ENCODE data around the gene PIGS. TPM values are rescaled to one million over a fixed set of nuclear protein-coding genes. Genes with fewer than 3 reads are reported as not detected.
A peak's percentile ranks its signal among the peaks of the same experiment; 100 is the strongest.

PIGS gene
- total and polyA plus RNA-seq, 9 of the 15 experiments (the other 6 are each of a cell fraction or from before 2014, with no cell fraction given) = 47.5 to 138 (median 57.6) TPM

DNA sequence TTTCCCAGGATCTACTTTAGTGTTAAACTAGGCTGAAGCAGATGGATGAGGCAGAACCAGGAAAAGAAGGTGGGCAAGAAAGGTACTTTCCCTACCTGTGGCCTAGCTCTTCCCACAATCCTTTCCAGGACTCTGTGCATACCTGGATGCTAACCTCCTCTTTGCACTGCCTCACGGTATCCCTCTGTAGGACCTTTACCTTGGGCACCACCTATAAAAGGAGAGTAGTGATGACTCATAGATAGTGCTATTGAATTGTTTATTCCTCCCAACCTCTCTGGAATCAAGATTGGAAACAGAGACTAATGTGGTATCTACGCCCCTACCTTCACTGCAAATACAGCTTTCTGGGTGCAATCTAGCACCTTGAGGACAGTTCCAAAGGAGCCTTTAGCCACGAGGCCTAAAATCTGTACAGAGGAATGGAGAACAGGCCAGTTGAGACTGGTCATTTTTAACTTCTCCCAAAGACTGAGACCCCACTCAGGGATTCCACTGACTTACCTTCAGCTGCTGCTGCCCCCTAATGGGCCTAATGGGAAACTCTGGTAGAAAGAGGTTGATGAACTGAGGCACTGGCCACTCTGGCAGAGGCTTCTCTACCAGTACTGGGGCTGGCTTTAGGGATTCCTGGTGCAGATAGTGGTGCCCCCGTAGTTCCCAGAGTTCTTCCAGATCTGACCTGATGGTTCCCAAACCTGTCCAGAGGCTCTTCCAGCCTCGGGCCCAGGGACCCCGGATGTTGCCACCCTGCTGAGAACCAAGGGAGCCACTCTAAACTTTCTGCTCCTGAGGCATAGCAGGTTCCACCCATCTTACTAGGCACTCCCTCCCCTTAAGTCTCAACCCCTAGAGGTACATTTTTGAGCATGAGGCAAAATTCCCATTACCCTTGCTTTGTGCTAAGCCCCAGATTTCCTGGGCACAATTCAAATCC lies 41.9 kb upstream of the PIGS start (continued):
- TF ChIP-seq, protein P1, sequence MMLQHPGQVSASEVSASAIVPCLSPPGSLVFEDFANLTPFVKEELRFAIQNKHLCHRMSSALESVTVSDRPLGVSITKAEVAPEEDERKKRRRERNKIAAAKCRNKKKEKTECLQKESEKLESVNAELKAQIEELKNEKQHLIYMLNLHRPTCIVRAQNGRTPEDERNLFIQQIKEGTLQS (IDR thresholded peaks at IDR 0.05) = peak; percentile 45
- TF ChIP-seq, protein P1 (CRISPR knock-in tag; conservative IDR thresholded peaks at IDR 0.05) = no peak
- no peak for TF ChIP-seq ZNF766 (CRISPR knock-in tag; conservative IDR thresholded peaks at IDR 0.05)
- TF ChIP-seq CC2D1A (IDR thresholded peaks at IDR 0.05) = no peak
- TF ChIP-seq, protein P2, sequence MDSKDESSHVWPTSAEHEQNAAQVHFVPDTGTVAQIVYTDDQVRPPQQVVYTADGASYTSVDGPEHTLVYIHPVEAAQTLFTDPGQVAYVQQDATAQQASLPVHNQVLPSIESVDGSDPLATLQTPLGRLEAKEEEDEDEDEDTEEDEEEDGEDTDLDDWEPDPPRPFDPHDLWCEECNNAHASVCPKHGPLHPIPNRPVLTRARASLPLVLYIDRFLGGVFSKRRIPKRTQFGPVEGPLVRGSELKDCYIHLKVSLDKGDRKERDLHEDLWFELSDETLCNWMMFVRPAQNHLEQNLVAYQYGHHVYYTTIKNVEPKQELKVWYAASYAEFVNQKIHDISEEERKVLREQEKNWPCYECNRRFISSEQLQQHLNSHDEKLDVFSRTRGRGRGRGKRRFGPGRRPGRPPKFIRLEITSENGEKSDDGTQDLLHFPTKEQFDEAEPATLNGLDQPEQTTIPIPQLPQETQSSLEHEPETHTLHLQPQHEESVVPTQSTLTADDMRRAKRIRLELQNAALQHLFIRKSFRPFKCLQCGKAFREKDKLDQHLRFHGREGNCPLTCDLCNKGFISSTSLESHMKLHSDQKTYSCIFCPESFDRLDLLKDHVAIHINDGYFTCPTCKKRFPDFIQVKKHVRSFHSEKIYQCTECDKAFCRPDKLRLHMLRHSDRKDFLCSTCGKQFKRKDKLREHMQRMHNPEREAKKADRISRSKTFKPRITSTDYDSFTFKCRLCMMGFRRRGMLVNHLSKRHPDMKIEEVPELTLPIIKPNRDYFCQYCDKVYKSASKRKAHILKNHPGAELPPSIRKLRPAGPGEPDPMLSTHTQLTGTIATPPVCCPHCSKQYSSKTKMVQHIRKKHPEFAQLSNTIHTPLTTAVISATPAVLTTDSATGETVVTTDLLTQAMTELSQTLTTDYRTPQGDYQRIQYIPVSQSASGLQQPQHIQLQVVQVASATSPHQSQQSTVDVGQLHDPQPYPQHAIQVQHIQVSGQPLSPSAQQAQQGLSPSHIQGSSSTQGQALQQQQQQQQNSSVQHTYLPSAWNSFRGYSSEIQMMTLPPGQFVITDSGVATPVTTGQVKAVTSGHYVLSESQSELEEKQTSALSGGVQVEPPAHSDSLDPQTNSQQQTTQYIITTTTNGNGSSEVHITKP (IDR thresholded peaks at IDR 0.05; ENCODE audit: partially characterized antibody) = no peak
- TF ChIP-seq HEY1 (CRISPR knock-in tag; IDR thresholded peaks at IDR 0.05; ENCODE audit: borderline replicate concordance) = no peak
- TF ChIP-seq DACH1 (IDR thresholded peaks at IDR 0.05; ENCODE audit: partially characterized antibody) = no peak
- TF ChIP-seq, protein P3, sequence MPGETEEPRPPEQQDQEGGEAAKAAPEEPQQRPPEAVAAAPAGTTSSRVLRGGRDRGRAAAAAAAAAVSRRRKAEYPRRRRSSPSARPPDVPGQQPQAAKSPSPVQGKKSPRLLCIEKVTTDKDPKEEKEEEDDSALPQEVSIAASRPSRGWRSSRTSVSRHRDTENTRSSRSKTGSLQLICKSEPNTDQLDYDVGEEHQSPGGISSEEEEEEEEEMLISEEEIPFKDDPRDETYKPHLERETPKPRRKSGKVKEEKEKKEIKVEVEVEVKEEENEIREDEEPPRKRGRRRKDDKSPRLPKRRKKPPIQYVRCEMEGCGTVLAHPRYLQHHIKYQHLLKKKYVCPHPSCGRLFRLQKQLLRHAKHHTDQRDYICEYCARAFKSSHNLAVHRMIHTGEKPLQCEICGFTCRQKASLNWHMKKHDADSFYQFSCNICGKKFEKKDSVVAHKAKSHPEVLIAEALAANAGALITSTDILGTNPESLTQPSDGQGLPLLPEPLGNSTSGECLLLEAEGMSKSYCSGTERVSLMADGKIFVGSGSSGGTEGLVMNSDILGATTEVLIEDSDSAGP (CRISPR knock-in tag; IDR thresholded peaks at IDR 0.05) = no peak
- no peak for TF ChIP-seq SP2 (IDR thresholded peaks at IDR 0.05; ENCODE audit: extremely low read depth, low read depth, low read length, poor library complexity, severe bottlenecking)
- no peak for TF ChIP-seq ZNF140 (CRISPR knock-in tag; IDR thresholded peaks at IDR 0.05)
- TF ChIP-seq ILF3 (IDR thresholded peaks at IDR 0.05; ENCODE audit: borderline replicate concordance) = no peak
- no peak for TF ChIP-seq POLR3G (IDR thresholded peaks at IDR 0.05; ENCODE audit: extremely low read depth, insufficient read length, insufficient replicate concordance)
- no peak for TF ChIP-seq ZNF707 (CRISPR knock-in tag; conservative IDR thresholded peaks at IDR 0.05)
- no peak for TF ChIP-seq BDP1 (IDR thresholded peaks at IDR 0.05; ENCODE audit: insufficient read depth, insufficient read length)
- TF ChIP-seq HCFC1 (IDR thresholded peaks at IDR 0.05; ENCODE audit: low read depth, low read length) = no peak
- 0 out of 2 replicates have a peak, but pooled peaks have one; percentile 5 for TF ChIP-seq POLR2AphosphoS5 (IDR thresholded peaks at IDR 0.05; ENCODE audit: control insufficient read depth, insufficient read depth, low read depth, low read length)
